Prostate gland (tissue), 2 donors: ENCODE data around the gene KCNK6. TPM values are rescaled to one million over a fixed set of nuclear protein-coding genes. Genes with fewer than 3 reads are reported as not detected.

Experiments
- DNase-seq: peaks from one replicate; pipeline ENCODE4 v3.0.0-alpha.2; 2019; ENCODE audit warnings: low spot score
- H3K27ac ChIP-seq, 2 donors: fragments of 200-600 bp; sonication (generic); 2 replicates each; pipeline ENCODE4 v1.5.1; 2017 to 2019
- H3K27me3 ChIP-seq: fragments of 200-600 bp; sonication (generic); replicated peaks from 2 replicates; pipeline ENCODE4 v1.5.1; 2019; ENCODE audit not compliant: insufficient read depth
- H3K36me3 ChIP-seq, 2 donors: fragments of 200-600 bp; sonication (generic); 1 replicate in 1 of 2; 2 replicates in 1 of 2; pipeline versions ENCODE4 v1.5.1 to v1.8.1; 2017 to 2019
- H3K4me1 ChIP-seq: fragments of 200-600 bp; sonication (generic); replicated peaks from 2 replicates; pipeline ENCODE4 v1.5.1; 2019
- H3K4me3 ChIP-seq, 2 donors: fragments of 200-600 bp; sonication (generic); 2 replicates each; pipeline ENCODE4 v1.5.1; 2017 to 2019
- H3K9me3 ChIP-seq: fragments of 200-600 bp; sonication (generic); 2 replicates; pipeline ENCODE4 v1.5.1; 2017
- CTCF ChIP-seq, 4 experiments: fragments of 200-600 bp in 2 of 4; fragments of 450-650 bp in 2 of 4; sonication (generic) in 2 of 4; IDR thresholded peaks; 1 replicate in 3 of 4; 2 replicates in 1 of 4; pipeline ENCODE4 v1.5.1; 2016 to 2019; ENCODE audit warnings: antibody characterized with exemption in 4 of 4, mild to moderate bottlenecking in 2 of 4, moderate library complexity in 2 of 4
- POLR2A ChIP-seq: fragments of 450-650 bp; IDR thresholded peaks from one replicate; pipeline ENCODE4 v1.6.1; 2016; ENCODE audit warnings: antibody characterized with exemption, mild to moderate bottlenecking
- POLR2AphosphoS5 ChIP-seq: sonication (generic); formaldehyde crosslinking; IDR thresholded peaks from one replicate; pipeline ENCODE4 v1.6.1; 2017; ENCODE audit warnings: antibody characterized with exemption
- WGBS: methylation state at CpG from one replicate; pipeline ENCODE4 v1.1.5; 2018; 5-methylcytosine and 5-hydroxymethylcytosine counted together
- intact Hi-C: fragments of 100-400 bp; cut with DNase I; formaldehyde crosslinking; loops from one replicate; pipeline ENCODE4 v1.14.2; 2022
- total RNA-seq, 2 donors: library from RNA; depleted of rRNA; stranded (reverse); fragments of >200 nt; gene quantifications; one replicate each; pipeline ENCODE4 v1.1.0, GENCODE V29; 2016

The KCNK6 gene
- total RNA-seq, 2 donors from 2014 or later, result 5.9 to 7.3 TPM

- intact Hi-C loops, result loop anchor here (5.0 kb wide), 1 partner anchor 65 kb away; no protein-coding TSS in a partner anchor
- TF ChIP-seq POLR2AphosphoS5 (no peak), CTCF (IDR thresholded peaks at IDR 0.05) (no peak), POLR2A (no peak)
- Histone ChIP-seq H3K27me3 (no peaks in the 10 kb centered on the region), H3K9me3 (no peaks in the 10 kb centered on the region), H3K4me1 (no peaks in the 10 kb centered on the region), H3K27ac (no peak overlapping the region), H3K36me3 (no peaks in the 10 kb centered on the region), H3K4me3 (no peak overlapping the region)
- no peak for DNase-seq
- 81% methylated on average over 11 of the region's 11 CpGs for WGBS
These were observed 2.5 kb upstream of the KCNK6 start for GRCh38 chr19:38317104-38317612.

- 17% methylated on average over 6 of the region's 6 CpGs for WGBS
These were observed 985 bp upstream of the KCNK6 start for GRCh38 chr19:38318660-38319059.

GRCh38 chr19:38320969-38321339 is 1.3 kb downstream of the KCNK6 start:
- H3K27me3 ChIP-seq, result no peaks in the 10 kb centered on the region
- 91% methylated on average over 3 of the region's 3 CpGs for WGBS
- intact Hi-C loops, result no loop called here
- no peak for DNase-seq
- H3K9me3 ChIP-seq, result no peaks in the 10 kb centered on the region
- H3K4me1 ChIP-seq, result no peaks in the 10 kb centered on the region
- H3K36me3 ChIP-seq, result no peaks in the 10 kb centered on the region
- H3K27ac ChIP-seq, result peak overlapping the region in 1 of 2 donors; percentile 76
- H3K4me3 ChIP-seq, result peak overlapping the region in 1 of 2 donors; percentile 52
- no peak for TF ChIP-seq CTCF (IDR thresholded peaks at IDR 0.05)
- no peak for TF ChIP-seq POLR2AphosphoS5
- TF ChIP-seq POLR2A, result no peak

More at GRCh38 chr19:38318660-38319059, 985 bp upstream of the KCNK6 start:
- no peaks in the 10 kb centered on the region for H3K4me1 ChIP-seq
- TF ChIP-seq CTCF (IDR thresholded peaks at IDR 0.05), result no peak
- no peak for TF ChIP-seq POLR2A
- peak; percentile 52 for TF ChIP-seq POLR2AphosphoS5
- H3K4me3 ChIP-seq, result no peak overlapping the region
- H3K9me3 ChIP-seq, result no peaks in the 10 kb centered on the region
- H3K36me3 ChIP-seq, result no peaks in the 10 kb centered on the region
- intact Hi-C loops, result loop anchor here (5.0 kb wide), 1 partner anchor 66 kb away; no protein-coding TSS in a partner anchor
- no peaks in the 10 kb centered on the region for H3K27me3 ChIP-seq
- peak overlapping the region in 1 of 2 donors; percentile 6 for H3K27ac ChIP-seq
- DNase-seq, result peak; percentile 83

GRCh38 chr19:38321646-38322196 is 2.1 kb downstream of the KCNK6 start:
- Histone ChIP-seq H3K27me3 (no peaks in the 10 kb centered on the region), H3K36me3 (peaks cover 0 to 3% of the 10 kb centered on the region in 2 donors), H3K4me1 (no peaks in the 10 kb centered on the region), H3K9me3 (no peaks in the 10 kb centered on the region), H3K4me3 (no peak overlapping the region), H3K27ac (peak overlapping the region in 1 of 2 donors; percentile 37)
- TF ChIP-seq POLR2A (peak; percentile 42), CTCF (IDR thresholded peaks at IDR 0.05) (no peak), POLR2AphosphoS5 (no peak)
- no peak for DNase-seq
- intact Hi-C loops, result no loop called here
- 36% methylated on average over 11 of the region's 11 CpGs for WGBS

- H3K4me3 ChIP-seq, result no peak overlapping the region
- WGBS, result 77% methylated on average over 7 of the region's 7 CpGs
- H3K4me1 ChIP-seq, result no peaks in the 10 kb centered on the region
- no peaks in the 10 kb centered on the region for H3K27me3 ChIP-seq
- intact Hi-C loops, result no loop called here
- no peak overlapping the region for H3K27ac ChIP-seq
- no peak for TF ChIP-seq POLR2A
- no peak for TF ChIP-seq POLR2AphosphoS5
- TF ChIP-seq CTCF (IDR thresholded peaks at IDR 0.05), result no peak
- H3K36me3 ChIP-seq, result peaks cover 0 to 13% of the 10 kb centered on the region in 2 donors
- H3K9me3 ChIP-seq, result no peaks in the 10 kb centered on the region
- no peak for DNase-seq
These were observed 3.6 kb downstream of the KCNK6 start for GRCh38 chr19:38323291-38323690.
